Prostate gland (tissue), 2 donors: Measurements from ENCODE around the gene GOLGA6B.
"Not testable (repeated sequence)": the region's sequence is repeated elsewhere in the genome, so short reads cannot be mapped to it uniquely, and the experiment has no call there.

Experiments
- CTCF ChIP-seq, 4 experiments: fragments of 200-600 bp in 2 of 4; fragments of 450-650 bp in 2 of 4; sonication (generic) in 2 of 4; IDR thresholded peaks; 1 replicate in 3 of 4; 2 replicates in 1 of 4; pipeline ENCODE4 v1.5.1; 2016 to 2019; ENCODE audit warnings: antibody characterized with exemption in 4 of 4, mild to moderate bottlenecking in 2 of 4, moderate library complexity in 2 of 4
- POLR2A ChIP-seq: fragments of 450-650 bp; IDR thresholded peaks from one replicate; pipeline ENCODE4 v1.6.1; 2016; ENCODE audit warnings: antibody characterized with exemption, mild to moderate bottlenecking
- POLR2AphosphoS5 ChIP-seq: sonication (generic); formaldehyde crosslinking; IDR thresholded peaks from one replicate; pipeline ENCODE4 v1.6.1; 2017; ENCODE audit warnings: antibody characterized with exemption

- TF ChIP-seq CTCF (IDR thresholded peaks at IDR 0.05); POLR2AphosphoS5; POLR2A: not testable (repeated sequence)
These were observed 26.0 kb upstream of the GOLGA6B start for GRCh38 chr15:72628249-72629067.
